Thymus (tissue), 11 donors: ENCODE measurements around the gene ETNK2. TPM values are rescaled to one million over a fixed set of nuclear protein-coding genes. Genes with fewer than 3 reads are reported as not detected.

Experiments used
- DNase-seq, 9 donors: peaks; one replicate each; pipeline ENCODE4 v3.0.0-alpha.2; 2013; ENCODE audit warnings: low spot score in 9 of 9, low read depth in 6 of 9, missing footprints in 1 of 9
- H3K27ac ChIP-seq, 2 donors: one replicate each; pipeline ENCODE4 v1.5.1; 2013; ENCODE audit warnings: control low read depth in 1 of 2, low read depth in 1 of 2, low read length in 1 of 2, mild to moderate bottlenecking in 1 of 2, moderate library complexity in 1 of 2
- H3K27me3 ChIP-seq, 2 donors: one replicate each; pipeline ENCODE4 v1.5.1; 2013; ENCODE audit warnings: low read length in 1 of 2; ENCODE audit not compliant: control insufficient read depth in 2 of 2, insufficient read depth in 1 of 2
- H3K36me3 ChIP-seq, 2 donors: one replicate each; pipeline ENCODE4 v1.5.1; 2013; ENCODE audit warnings: low read length in 1 of 2, mild to moderate bottlenecking in 1 of 2, moderate library complexity in 1 of 2; ENCODE audit not compliant: control insufficient read depth in 2 of 2, insufficient read depth in 2 of 2
- H3K4me1 ChIP-seq, 2 donors: one replicate each; pipeline ENCODE4 v1.5.1; 2013; ENCODE audit warnings: low read length in 2 of 2; ENCODE audit not compliant: control insufficient read depth in 2 of 2, insufficient read depth in 2 of 2
- H3K4me3 ChIP-seq, 2 donors: one replicate each; pipeline ENCODE4 v1.5.1; 2013; ENCODE audit warnings: low read length in 2 of 2, control low read depth in 1 of 2, mild to moderate bottlenecking in 1 of 2
- H3K9me3 ChIP-seq, 2 donors: one replicate each; pipeline ENCODE4 v1.5.1; 2013; ENCODE audit warnings: low read length in 1 of 2, mild to moderate bottlenecking in 1 of 2; ENCODE audit not compliant: control insufficient read depth in 2 of 2, insufficient read depth in 1 of 2
- WGBS: extraction: QIAGEN DNeasy Blood & Tissue Kit; methylation state at CpG from one replicate; pipeline ENCODE4 v1.1.7; 2013; 5-methylcytosine and 5-hydroxymethylcytosine counted together
- polyA plus RNA-seq: library from polyadenylated mRNA; stranded (reverse); fragments of 200-250 nt; gene quantifications from one replicate; pipeline ENCODE4 v1.2.3, GENCODE V29; 2013
- total RNA-seq: library from RNA; stranded (reverse); fragments of 120-200 nt; gene quantifications from one replicate; pipeline ENCODE4 v1.2.4, GENCODE V29; 2013
- donor health status: healthy.

The ETNK2 gene
- total and polyA plus RNA-seq, 2 donors = 5.0 to 9.8 TPM

GRCh38 chr1:204124639-204125038 is 27.2 kb downstream of the ETNK2 start:
- no peak overlapping the region for H3K4me3 ChIP-seq
- no peak overlapping the region for H3K27ac ChIP-seq
- peaks cover 0 to 6% of the 10 kb centered on the region in 2 donors for H3K4me1 ChIP-seq
- no peaks in the 10 kb centered on the region for H3K9me3 ChIP-seq
- H3K27me3 ChIP-seq = peaks cover 0 to 5% of the 10 kb centered on the region in 2 donors
- DNase-seq = no peak
- no peaks in the 10 kb centered on the region for H3K36me3 ChIP-seq
- WGBS = 96% methylated on average over 22 of the region's 22 CpGs

- DNase-seq = no peak
Measured at GRCh38 chr1:204123376-204123775, 28.5 kb downstream of the ETNK2 start.

DNA sequence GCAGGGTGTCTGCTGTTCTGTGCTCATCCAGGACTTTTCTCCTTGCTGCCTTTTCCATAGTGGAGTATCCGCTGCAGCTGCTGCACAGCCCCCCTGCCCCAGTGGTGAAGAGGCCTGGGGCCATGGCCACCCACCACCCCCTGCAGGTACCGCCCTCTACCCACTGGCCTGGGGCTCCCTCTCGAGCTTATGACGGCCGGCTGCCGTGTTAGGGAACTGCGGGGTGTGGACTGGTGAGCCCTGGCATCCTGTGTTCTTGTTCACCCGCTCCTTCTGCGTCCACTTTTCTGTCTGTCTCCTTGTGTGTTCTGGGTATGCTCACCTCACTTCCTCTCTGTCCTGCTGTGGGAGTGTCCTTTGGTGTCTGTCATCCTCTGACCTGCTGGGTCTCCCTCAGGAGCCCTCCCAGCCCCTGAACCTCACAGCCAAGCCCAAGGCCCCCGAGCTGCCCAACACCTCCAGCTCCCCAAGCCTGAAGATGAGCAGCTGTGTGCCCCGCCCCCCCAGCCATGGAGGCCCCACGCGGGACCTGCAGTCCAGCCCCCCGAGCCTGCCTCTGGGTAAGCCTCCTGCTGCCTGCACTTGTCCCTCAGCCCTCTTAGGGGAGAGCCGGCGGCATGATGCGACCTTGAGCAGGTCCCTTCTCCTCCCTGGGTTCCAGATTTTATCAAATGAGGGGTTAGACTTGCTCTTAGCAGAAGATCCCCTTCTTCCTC is 29.8 kb downstream of the ETNK2 start:
- no peaks in the 10 kb centered on the region for H3K36me3 ChIP-seq
- no peak for DNase-seq
- 91% methylated on average over 17 of the region's 17 CpGs for WGBS
- H3K27me3 ChIP-seq = no peaks in the 10 kb centered on the region
- H3K4me1 ChIP-seq = no peaks in the 10 kb centered on the region
- no peak overlapping the region for H3K4me3 ChIP-seq
- no peak overlapping the region for H3K27ac ChIP-seq
- H3K9me3 ChIP-seq = no peaks in the 10 kb centered on the region

More at GRCh38 chr1:204123376-204123775, 28.5 kb downstream of the ETNK2 start:
- no peaks in the 10 kb centered on the region for H3K36me3 ChIP-seq
- WGBS = 88% methylated on average over 9 of the region's 9 CpGs
- no peaks in the 10 kb centered on the region for H3K27me3 ChIP-seq
- no peak overlapping the region for H3K4me3 ChIP-seq
- H3K4me1 ChIP-seq = no peaks in the 10 kb centered on the region
- H3K27ac ChIP-seq = no peak overlapping the region
- H3K9me3 ChIP-seq = no peaks in the 10 kb centered on the region

DNA sequence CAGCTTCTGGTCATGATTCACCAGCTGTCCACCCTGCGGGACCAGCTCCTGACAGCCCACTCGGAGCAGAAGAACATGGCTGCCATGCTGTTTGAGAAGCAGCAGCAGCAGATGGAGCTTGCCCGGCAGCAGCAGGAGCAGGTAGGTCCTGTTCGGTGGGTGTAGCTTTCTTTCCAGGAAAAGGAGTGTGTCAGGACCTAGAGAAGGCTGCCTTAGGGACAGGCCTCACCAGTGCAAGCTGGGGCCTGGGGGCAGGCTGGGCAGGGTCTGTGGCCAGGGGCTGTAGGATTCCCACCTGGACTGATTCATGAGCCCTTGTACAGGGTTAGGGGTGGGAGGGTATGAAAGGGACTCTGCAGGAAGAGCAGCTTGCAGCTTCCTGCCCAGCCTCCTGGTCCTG is 35.3 kb downstream of the ETNK2 start:
- H3K27ac ChIP-seq = no peak overlapping the region
- 96% methylated on average over 4 of the region's 4 CpGs for WGBS
- H3K9me3 ChIP-seq = no peaks in the 10 kb centered on the region
- no peak overlapping the region for H3K4me3 ChIP-seq
- H3K27me3 ChIP-seq = no peaks in the 10 kb centered on the region
- no peak for DNase-seq
- no peaks in the 10 kb centered on the region for H3K4me1 ChIP-seq
- H3K36me3 ChIP-seq = no peaks in the 10 kb centered on the region

DNA sequence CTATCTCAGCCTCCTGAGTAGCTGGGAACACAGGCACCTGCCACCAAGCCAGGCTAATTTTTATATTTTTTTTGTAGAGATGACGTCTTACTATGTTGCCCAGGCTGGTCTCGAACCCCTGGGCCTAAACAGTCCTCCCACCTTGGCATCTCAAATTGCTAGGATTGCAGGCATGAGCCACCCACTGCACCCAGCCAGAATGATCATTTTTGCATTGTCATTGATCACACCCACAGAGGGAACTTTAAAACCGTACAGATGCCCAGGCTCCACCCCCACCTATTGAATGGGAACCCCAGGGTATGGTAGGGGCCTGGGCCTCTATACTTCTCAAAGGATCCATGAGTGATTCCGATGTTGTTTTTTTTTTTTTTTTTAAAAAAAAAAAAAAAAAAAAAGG is 36.7 kb downstream of the ETNK2 start:
- Histone ChIP-seq H3K36me3 (no peaks in the 10 kb centered on the region), H3K27me3 (no peaks in the 10 kb centered on the region), H3K4me1 (no peaks in the 10 kb centered on the region), H3K27ac (no peak overlapping the region), H3K9me3 (no peaks in the 10 kb centered on the region), H3K4me3 (no peak overlapping the region)
- no peak for DNase-seq
- WGBS = 78% methylated on average over 4 of the region's 4 CpGs

DNA sequence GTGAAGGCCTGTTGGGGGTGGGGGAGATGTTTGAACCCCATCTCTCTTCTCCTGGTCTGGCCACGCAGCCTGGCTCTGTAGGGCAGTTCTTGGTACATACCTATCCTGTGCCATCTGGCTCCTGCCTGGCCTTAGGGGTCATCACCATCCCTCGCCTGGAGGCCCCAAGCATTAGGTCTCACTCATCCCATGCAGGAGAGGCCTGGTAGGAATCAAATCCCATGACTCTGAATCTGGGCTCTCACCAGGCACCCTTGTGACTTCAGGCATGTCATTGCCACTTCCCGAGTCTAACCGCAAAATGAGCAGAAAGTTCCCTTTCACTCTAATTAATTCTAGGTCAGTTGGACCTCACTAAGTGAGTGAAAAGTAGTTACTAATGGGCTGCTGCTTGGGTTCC is 37.2 kb downstream of the ETNK2 start:
- Histone ChIP-seq H3K4me1 (no peaks in the 10 kb centered on the region), H3K27me3 (no peaks in the 10 kb centered on the region), H3K4me3 (no peak overlapping the region), H3K9me3 (no peaks in the 10 kb centered on the region), H3K27ac (no peak overlapping the region), H3K36me3 (no peaks in the 10 kb centered on the region)
- 90% methylated on average over 4 of the region's 4 CpGs for WGBS
- no peak for DNase-seq

DNA sequence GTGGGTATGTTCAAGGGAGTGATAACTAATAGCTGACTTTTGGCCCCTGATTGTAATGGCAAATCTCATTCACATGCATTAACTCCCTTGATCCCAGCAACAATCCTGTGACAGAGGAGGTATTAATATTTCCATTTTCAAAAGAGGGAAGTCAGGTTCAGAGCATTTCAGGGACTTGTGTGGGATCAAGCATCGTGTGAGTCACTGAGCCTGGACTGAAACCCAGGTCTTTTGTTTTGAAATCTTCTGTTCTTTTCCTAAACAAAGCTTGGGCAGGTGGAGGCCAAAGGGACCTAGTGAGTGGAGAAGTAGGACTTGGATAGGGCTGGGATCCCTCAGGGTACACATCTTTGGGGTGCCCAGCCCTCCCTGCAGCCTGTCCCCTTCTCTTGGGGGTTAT is 37.9 kb downstream of the ETNK2 start:
- Histone ChIP-seq H3K27ac (no peak overlapping the region), H3K4me1 (no peaks in the 10 kb centered on the region), H3K27me3 (no peaks in the 10 kb centered on the region), H3K36me3 (no peaks in the 10 kb centered on the region), H3K9me3 (no peaks in the 10 kb centered on the region), H3K4me3 (no peak overlapping the region)
- 92% methylated on average over 1 of the region's 1 CpG for WGBS
- no peak for DNase-seq

GRCh38 chr1:204112876-204113730 is 38.7 kb downstream of the ETNK2 start:
- no peak overlapping the region for H3K27ac ChIP-seq
- DNase-seq = no peak
- no peaks in the 10 kb centered on the region for H3K4me1 ChIP-seq
- H3K36me3 ChIP-seq = no peaks in the 10 kb centered on the region
- no peaks in the 10 kb centered on the region for H3K27me3 ChIP-seq
- H3K4me3 ChIP-seq = no peak overlapping the region
- H3K9me3 ChIP-seq = no peaks in the 10 kb centered on the region
- 91% methylated on average over 11 of the region's 11 CpGs for WGBS

DNA sequence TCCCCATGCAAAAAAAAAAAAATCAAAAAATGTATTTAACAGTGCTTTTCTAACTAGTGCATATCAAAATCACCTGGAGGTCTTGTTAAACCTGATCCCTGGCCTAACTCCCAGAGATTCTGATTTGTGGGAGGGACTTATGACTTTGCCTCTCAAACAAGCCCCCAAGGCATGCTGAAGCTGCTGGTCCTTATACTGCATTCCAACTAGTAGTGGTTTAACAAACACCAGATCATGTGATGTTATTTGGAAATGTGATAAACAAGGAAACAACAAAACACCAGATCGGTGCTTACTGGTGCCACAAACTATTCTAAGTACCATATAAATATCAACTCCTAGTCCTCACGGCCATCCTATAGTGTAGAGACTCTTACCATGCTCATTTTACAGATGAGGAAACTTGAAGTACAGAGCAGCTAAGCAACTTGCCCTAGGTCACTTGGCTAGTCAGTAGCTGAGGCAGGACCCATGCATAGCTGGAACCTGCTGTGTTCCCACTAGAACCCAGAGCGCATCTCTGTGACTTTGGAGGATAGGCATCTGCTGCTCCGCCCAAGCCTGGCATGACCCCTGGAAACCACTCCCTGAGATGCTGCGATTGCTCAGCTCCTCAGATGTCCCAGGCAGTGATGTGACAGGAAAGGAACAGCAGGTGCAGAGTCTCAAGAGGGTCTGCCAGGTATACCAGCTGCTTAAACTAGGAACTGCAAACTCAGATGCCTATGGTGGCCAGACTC is 40.8 kb downstream of the ETNK2 start:
- Histone ChIP-seq H3K9me3 (no peaks in the 10 kb centered on the region), H3K36me3 (no peaks in the 10 kb centered on the region), H3K27ac (no peak overlapping the region), H3K4me3 (no peak overlapping the region), H3K4me1 (no peaks in the 10 kb centered on the region), H3K27me3 (no peaks in the 10 kb centered on the region)
- peak in 1 of 9 donors; percentile 10 for DNase-seq
- 95% methylated on average over 5 of the region's 5 CpGs for WGBS
